Activated CD8-positive, alpha-beta memory T cell treated with anti-CD3 and anti-CD28 coated beads, Interleukin-2, amount 50 U/mL, for 4 hours (primary cell): ENCODE measurements around the gene MTPN.

Source experiments
- DNase-seq: peaks from one replicate; pipeline ENCODE4 v3.0.0-alpha.2; 2020

The MTPN gene

GRCh38 chr7:135980665-135981180, 3.6 kb upstream of the MTPN start:
- DNase-seq: peak; percentile 26

DNA sequence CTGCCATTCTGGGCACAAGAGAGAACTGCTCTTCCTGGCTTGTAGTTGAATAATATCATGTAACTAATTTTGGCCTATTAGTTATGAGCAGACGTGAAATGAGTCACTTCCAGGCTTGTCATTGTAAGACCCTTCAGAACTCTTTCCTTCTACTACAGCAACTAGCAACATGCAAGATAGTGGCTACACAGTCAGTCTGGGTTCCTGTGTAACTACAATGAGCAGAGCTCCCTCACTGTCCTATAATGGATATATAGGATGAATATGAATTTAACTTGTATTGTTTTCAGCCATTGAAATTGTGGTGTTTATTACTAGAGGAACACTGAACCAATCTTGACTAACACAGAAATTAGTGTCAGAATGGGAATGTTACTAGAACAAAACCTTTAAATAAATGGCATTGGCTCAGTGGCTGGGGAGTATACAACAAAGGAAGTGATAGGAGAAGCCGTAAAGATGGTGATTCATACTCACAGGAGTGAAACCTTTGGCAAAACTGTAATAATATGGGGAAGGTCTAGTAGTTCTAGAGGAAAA, 2.9 kb upstream of the MTPN start:
- no peak for DNase-seq

DNA sequence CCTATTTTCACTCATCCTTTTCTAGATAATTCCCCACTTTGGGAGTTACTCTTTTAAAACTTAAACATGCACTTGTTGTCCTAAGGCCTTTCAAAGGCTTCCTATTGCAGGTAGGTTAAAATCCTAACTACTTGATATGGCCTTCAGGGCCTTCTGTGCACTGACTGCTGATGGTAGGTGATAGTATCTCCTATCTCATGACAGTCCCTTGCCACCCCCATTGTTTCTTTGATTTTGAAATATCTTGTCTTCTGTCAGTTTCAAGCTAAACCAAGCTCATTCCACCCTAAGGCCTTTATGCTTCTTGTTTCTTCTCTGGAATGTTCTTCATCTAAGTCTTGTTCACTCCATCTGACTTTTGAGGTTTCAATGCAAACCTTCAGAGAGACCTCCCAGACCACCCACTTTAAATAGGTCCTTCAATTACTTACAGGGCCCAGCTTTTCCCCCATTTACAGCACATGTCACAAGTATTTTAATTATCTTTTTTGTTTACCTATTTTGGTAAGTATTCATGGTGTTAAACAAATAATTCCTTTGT, 2.4 kb upstream of the MTPN start:
- no peak for DNase-seq

- DNase-seq: no peak
Observed at GRCh38 chr7:135978624-135979023, 1.5 kb upstream of the MTPN start.

DNA sequence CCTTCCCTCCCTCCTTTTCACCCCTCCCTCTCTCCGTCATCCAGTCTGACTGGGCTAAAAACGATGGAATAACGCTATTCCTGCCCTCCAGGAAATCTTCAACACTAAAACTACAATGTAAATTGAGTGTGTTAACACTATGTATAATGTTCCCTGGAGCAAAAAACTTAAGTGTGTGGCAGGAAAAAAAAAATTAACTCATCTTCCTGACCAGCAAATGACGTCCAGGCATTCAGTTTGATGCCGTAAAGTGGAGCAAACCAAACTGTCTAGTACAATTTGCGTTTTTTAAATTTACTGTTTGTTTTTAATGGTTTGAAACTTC, 545 bp upstream of the MTPN start:
- DNase-seq: no peak

DNA sequence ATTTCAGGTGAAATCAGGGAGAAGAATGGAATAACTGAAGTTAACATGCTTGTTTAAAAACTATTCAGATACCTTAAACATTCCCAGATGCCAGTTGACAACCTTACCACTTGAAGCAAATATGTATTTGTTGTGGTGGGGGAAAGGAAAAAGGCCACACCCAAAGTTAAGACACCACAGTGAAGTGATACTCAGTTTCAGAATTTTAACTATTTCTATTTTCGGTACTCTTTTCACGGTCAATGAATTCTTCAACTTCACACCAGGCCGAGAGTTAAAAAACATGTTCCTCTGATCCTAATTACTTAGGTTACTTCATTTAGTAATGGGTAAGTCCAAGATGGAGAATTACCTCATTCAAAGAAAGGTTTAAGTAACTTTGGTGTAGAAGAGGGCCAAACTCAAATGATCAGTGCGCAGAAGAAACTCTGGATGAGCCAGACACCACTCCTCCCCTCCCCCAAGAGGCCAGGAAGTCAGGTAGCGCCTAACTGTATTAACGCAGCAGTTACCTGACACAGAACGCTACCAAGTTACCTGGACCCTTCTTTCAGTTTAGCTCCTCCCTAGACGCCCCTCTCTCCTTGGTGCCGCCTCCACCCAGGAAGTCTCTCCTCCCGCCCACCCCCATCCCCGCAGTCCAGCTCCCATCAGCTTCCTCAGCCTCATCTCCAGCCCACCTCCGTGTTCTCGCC, 700 bp downstream of the MTPN start:
- peak; percentile 21 for DNase-seq

- no peak for DNase-seq
Observed at GRCh38 chr7:135975166-135975565, 2.0 kb downstream of the MTPN start.

- no peak for DNase-seq
Observed at GRCh38 chr7:135974667-135975066, 2.5 kb downstream of the MTPN start.

GRCh38 chr7:135971366-135971725, 5.8 kb downstream of the MTPN start:
- no peak for DNase-seq

- DNase-seq: no peak
Observed at GRCh38 chr7:135970682-135971365, 6.3 kb downstream of the MTPN start.

- DNase-seq: no peak
Observed at GRCh38 chr7:135970045-135970444, 7.1 kb downstream of the MTPN start.

GRCh38 chr7:135966341-135967043, 10.7 kb downstream of the MTPN start:
- no peak for DNase-seq

DNA sequence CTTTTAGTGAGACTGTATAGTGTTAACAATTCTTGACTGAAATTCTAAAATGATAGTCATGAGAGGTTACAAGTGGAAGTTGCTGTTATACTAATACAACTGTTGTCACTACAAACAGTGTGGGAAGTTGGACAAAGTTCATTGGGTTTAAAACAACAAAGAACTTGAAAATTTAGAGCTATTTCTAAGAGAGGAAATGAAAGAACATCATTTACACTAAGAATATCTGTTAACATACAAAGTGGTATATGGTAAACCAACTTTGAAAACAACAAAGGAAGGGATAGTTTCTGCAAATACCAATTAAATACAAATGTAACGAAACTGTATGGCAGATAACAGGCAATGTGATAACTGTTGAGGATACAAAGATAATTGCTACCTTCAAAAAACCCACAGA, 11.6 kb downstream of the MTPN start:
- no peak for DNase-seq

DNA sequence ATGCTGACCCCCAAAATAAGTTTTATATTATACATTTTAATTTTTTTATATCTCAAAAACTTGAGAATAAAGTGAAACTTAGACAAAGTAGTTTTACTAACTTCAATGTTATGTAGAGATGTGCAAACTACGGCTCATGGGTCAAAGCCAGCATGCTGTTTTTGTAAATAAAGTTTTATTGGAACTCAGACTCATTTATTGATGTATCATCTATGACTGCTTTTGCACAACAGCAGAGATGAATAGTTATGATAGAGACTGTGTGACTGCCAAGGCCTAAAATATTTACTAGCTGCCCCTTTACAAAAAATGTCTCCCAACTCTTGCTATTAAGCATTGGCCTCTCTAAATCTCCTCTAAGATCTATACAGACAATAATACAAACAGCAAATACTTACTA, 12.4 kb downstream of the MTPN start:
- DNase-seq: no peak

DNA sequence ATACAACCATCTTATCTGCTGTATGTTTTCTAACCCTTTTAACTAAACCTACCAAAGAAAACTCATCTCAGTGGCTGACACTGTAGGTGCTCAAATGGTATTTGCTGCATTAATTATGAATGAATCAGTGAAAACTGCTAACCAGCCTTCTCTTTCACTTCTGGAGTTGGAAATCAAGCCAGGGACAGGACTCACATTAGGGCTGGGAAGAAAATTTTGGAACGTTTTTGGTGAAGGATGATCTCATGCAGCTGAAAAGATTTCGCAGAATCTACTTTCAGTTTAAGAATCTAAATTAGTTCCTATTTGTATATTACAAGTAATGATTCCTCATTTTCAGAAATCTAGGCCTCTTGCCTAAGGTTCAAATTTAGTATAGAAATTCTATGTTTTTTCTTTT, 12.9 kb downstream of the MTPN start:
- DNase-seq: no peak

DNA sequence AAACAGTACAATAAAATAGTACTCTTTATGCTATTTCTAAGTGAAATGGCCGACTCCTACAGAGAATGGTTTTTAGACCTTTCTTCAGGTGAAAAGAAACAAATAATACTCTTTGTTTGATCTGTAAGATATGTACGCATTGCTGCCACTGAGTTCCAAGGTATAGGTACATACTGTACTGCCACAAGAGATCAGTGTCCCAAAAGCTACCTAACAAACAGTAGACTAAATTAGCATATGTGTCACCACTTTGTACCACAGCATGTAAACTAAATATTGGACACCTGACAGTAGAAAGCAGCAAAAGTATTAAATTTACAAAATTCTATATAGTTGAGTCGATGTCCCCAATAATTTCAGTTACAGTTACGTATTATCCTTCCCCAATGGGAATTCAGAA, 14.4 kb downstream of the MTPN start:
- no peak for DNase-seq

DNA sequence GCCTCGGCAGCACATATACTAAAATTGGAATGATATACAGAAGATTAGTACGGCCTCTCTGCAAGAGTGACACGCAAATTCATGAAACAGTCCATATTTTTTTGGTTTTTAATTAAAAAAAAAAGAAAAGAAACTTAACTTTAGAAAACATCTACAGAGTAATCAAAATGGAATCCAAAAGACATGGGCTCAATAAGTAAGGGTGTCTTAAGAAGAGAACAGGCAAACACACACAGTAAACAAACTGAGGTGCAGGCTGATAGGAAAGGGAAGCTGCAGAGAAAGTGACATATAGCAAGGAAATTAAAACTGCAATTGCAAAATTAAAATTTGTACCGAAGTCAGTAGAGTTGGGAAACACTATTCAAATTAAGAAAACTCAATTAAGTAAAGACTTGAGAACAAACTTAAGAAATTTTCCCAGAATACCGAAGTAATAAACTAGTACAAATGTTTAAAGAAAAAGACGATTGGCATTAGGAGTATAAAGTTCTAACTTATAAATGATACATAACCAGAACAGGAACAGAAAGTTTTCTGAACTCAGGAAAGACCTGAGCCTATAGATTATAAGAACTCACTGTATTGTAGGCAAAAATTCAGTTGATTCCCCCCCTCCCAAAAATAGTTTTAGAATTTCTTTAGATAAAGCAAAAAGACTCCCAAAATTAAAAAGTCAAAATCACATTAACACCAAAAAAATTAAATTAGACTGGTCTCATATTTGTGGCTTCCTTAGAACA, 16.3 kb downstream of the MTPN start:
- no peak for DNase-seq

GRCh38 chr7:135959646-135960363, 17.4 kb downstream of the MTPN start:
- DNase-seq: no peak

DNA sequence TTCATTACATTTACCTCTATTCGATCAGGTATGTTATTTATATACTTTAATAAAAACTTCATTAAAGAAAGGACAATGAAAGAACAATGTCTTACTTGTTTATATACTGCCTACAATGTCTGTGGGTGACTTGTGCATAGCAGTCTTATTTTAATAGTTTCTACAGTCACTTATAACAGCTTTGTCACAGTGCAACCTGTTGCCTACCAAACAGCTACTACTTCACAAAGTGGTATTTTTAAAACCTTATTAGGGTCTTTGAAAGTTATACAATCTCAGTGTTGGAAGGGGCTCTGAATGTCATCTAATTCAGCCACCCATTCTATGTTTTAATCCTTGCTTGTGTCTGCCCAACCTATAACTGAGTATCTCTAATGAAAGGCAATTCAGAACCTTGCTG, 19.0 kb downstream of the MTPN start:
- DNase-seq: no peak

GRCh38 chr7:135957627-135958026, 19.5 kb downstream of the MTPN start:
- DNase-seq: no peak

DNA sequence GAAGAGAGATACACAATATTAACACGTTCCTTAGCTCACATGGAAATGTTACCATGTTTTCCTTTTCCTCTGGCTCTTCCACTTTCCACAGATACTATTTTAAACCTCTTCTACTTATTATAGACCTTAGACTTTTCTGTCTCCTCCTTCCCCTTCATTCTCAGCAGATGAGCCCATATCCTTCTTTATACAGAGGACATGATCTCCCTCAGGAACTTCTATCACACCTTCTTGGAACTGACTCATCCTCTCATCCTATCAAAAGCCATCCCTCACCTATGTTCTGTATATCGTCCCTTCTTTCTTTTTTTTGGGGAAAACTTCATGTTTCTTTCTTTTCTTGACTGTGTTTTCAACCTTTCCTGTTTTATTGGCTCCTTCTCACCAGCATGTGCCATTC, 20.8 kb downstream of the MTPN start:
- DNase-seq: no peak

DNA sequence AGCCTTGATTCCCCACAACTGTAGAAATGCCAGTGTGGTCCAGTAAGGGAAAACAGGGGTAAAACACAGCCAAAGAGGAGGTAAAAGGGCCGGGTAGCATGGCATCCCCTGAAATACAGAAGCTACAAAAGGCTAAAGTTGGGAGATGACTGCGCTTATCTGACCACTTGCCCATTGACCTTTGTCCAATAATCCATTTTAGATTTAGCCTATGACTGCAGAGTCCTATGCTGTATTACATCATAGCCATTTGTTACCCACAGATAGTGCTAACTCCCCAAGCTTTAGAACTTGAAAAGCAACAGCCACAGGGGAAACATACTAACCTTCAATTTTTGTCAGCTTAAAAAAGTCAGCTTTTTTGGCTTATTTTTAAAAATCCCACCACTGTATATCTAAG, 26.2 kb downstream of the MTPN start:
- no peak for DNase-seq
